HepG2 (cell line): ENCODE data around the gene ITPR1. TPM values are rescaled to one million over a fixed set of nuclear protein-coding genes. Genes with fewer than 3 reads are reported as not detected.

Source experiments
- ATAC-seq: fragments of 200-7000 bp; cut with Tn5 transposase; 3 replicates; pipeline ENCODE4 v1.9.1; 2020; ENCODE audit warnings: mild to moderate bottlenecking, moderate library complexity
- BruUV-seq: library from RNA; stranded (reverse); fragments of 400-500 nt; replicated peaks from 2 replicates; lab custom pipeline; 2021; lab: Mats Ljungman, UMichigan
- CTCF ChIA-PET: fragments of 300-600 bp; formaldehyde crosslinking; extraction: SDS; loops from one replicate; lab custom pipeline; 2021; ENCODE audit warnings: low total read pairs, inconsistent platforms, low intra/inter-chr PET ratio; lab: Yijun Ruan, JAX
- POLR2A ChIA-PET: fragments of 350-600 bp; sonication (Branson Sonifier 250); formaldehyde crosslinking; loops from one replicate; lab custom pipeline; 2020; ENCODE audit warnings: antibody characterized with exemption, inconsistent platforms; lab: Yijun Ruan, JAX
- DNase-seq: peaks from one replicate; pipeline ENCODE4 v3.0.0-alpha.2; 2015; ENCODE audit warnings: low spot score
- FAIRE-seq: peaks from 3 replicates; lab custom pipeline; 2011; peaks lifted over from hg19 to GRCh38; lab: Jason Lieb, UNC
- H2AFZ ChIP-seq: one replicate; pipeline ENCODE4 v1.6.1; 2011; ENCODE audit warnings: low read length, inconsistent platforms
- H3K27ac ChIP-seq: fragments of 300-600 bp; 3 replicates; pipeline ENCODE4 v1.8.0; 2011; ENCODE audit warnings: mixed run types, mild to moderate bottlenecking, mixed read lengths, low read length, inconsistent platforms; ENCODE audit not compliant: insufficient read depth; ENCODE audit errors: extremely low read length
- H3K27me3 ChIP-seq, 2 experiments: fragments of 200-600 bp in 1 of 2; 2 replicates in 1 of 2; 3 replicates in 1 of 2; pipeline versions ENCODE4 v1.6.0 to v1.8.0; 2011; ENCODE audit warnings: low read length in 2 of 2, mild to moderate bottlenecking in 2 of 2, moderate library complexity in 2 of 2, inconsistent platforms in 1 of 2; ENCODE audit not compliant: insufficient read depth in 2 of 2, control insufficient read depth in 1 of 2
- H3K36me3 ChIP-seq, 2 experiments: fragments of 200-600 bp in 1 of 2; replicated peaks in 1 of 2; 2 replicates in 1 of 2; 3 replicates in 1 of 2; pipeline versions ENCODE4 v1.5.1 to v1.8.0; 2011; ENCODE audit warnings: low read length in 2 of 2, inconsistent platforms in 1 of 2; ENCODE audit not compliant: insufficient read depth in 2 of 2, control insufficient read depth in 1 of 2
- H3K4me1 ChIP-seq: 2 replicates; pipeline ENCODE4 v1.5.1; 2012; ENCODE audit warnings: low read length, inconsistent platforms; ENCODE audit not compliant: insufficient read depth
- H3K4me2 ChIP-seq: 2 replicates; pipeline ENCODE4 v1.6.0; 2011; ENCODE audit warnings: low read depth, low read length, inconsistent platforms
- H3K4me3 ChIP-seq, 3 experiments: fragments of 200-600 bp in 1 of 3; sonication (generic), shearing (Covaris generic) in 1 of 3; replicated peaks in 1 of 3; 2 replicates each; pipeline ENCODE4 v1.5.1; 2011 to 2016; ENCODE audit warnings: low read length in 3 of 3, inconsistent platforms in 2 of 3, low read depth in 2 of 3, mild to moderate bottlenecking in 2 of 3, control low read depth in 1 of 3, mixed read lengths in 1 of 3; ENCODE audit not compliant: insufficient read depth in 1 of 3
- H3K79me2 ChIP-seq: one replicate; pipeline ENCODE4 v1.6.1; 2011; ENCODE audit warnings: low read length, inconsistent platforms; ENCODE audit not compliant: insufficient read depth
- H3K9ac ChIP-seq: 2 replicates; pipeline ENCODE4 v1.6.0; 2011; ENCODE audit warnings: mild to moderate bottlenecking, low read depth, low read length, inconsistent platforms; ENCODE audit not compliant: insufficient read depth
- H3K9me3 ChIP-seq: 2 replicates; pipeline ENCODE4 v1.5.1; 2012; ENCODE audit warnings: mild to moderate bottlenecking, low read length
- H4K20me1 ChIP-seq: 2 replicates; pipeline ENCODE4 v1.6.0; 2011; ENCODE audit warnings: inconsistent platforms, mild to moderate bottlenecking, low read length, moderate library complexity; ENCODE audit not compliant: insufficient read depth
- ATM ChIP-seq: fragments of 450-650 bp; IDR thresholded peaks from 2 replicates; pipeline ENCODE4 v1.7.1; 2017; ENCODE audit warnings: mild to moderate bottlenecking, borderline replicate concordance
- BRD4 ChIP-seq: sonication (generic); formaldehyde crosslinking; IDR thresholded peaks from 2 replicates; pipeline ENCODE4 v1.4.0; 2020; ENCODE audit warnings: missing genetic modification reagents
- GMEB2 ChIP-seq: IDR thresholded peaks from 2 replicates; pipeline ENCODE4 v1.6.1; 2016; ENCODE audit warnings: missing biosample characterization, missing genetic modification reagents, low read depth
- PHB2 ChIP-seq: fragments of 450-650 bp; IDR thresholded peaks from 2 replicates; pipeline ENCODE4 v1.6.1; 2018; ENCODE audit not compliant: partially characterized antibody
- PHF21A ChIP-seq: sonication (generic); formaldehyde crosslinking; IDR thresholded peaks from 2 replicates; pipeline ENCODE4 v1.5.0; 2020; ENCODE audit warnings: mild to moderate bottlenecking, missing genetic modification reagents
- ZFY ChIP-seq: sonication (generic); formaldehyde crosslinking; IDR thresholded peaks from 2 replicates; pipeline ENCODE4 v1.4.0; 2020; ENCODE audit warnings: missing genetic modification reagents
- ZNF383 ChIP-seq: sonication (generic); formaldehyde crosslinking; IDR thresholded peaks from 2 replicates; pipeline ENCODE4 v1.4.0; 2020; ENCODE audit warnings: missing genetic modification reagents, mild to moderate bottlenecking, borderline replicate concordance
- ZNF567 ChIP-seq: sonication (generic); formaldehyde crosslinking; IDR thresholded peaks from 2 replicates; pipeline ENCODE4 v1.8.1; 2023; ENCODE audit warnings: mild to moderate bottlenecking, missing genetic modification reagents, borderline replicate concordance
- WGBS: methylation state at CpG from one replicate; pipeline ENCODE4 v1.1.6; 2017; ENCODE audit warnings: low lambda C conversion rate; 5-methylcytosine and 5-hydroxymethylcytosine counted together
- in situ Hi-C: cut with HindIII; loops from 2 replicates; pipeline ENCODE4 v1.10.0; 2017; ENCODE audit warnings: low pct_unique_long_range_greater_than_20kb; ENCODE audit not compliant: extremely low pct_ligation_motif_present
- intact Hi-C: fragments of 100-400 bp; cut with micrococcal nuclease; formaldehyde crosslinking; loops from one replicate; pipeline ENCODE4 v1.10.0; 2022; ENCODE audit not compliant: unreplicated experiment
- polyA plus RNA-seq, 8 experiments: library from polyadenylated mRNA; depleted of rRNA in 3 of 8; stranded (reverse) in 7 of 8; unstranded in 1 of 8; fragments of >200 nt; fragmentation: Illumina TruSeq in 4 of 8; extraction: Trizol in 4 of 8; gene quantifications; 2 replicates each; pipeline versions ENCODE4 v1.2.1 to v1.2.3, GENCODE V29; 2011 to 2016; ENCODE audit warnings: low read depth in 4 of 8, missing spikeins in 1 of 8, mixed read lengths in 1 of 8; ENCODE audit not compliant: insufficient read depth in 1 of 8
- total RNA-seq, 5 experiments: library from RNA; depleted of rRNA; stranded (reverse); fragments of >200 nt; fragmentation: Illumina TruSeq; extraction: Trizol; gene quantifications; 2 replicates each; pipeline ENCODE4 v1.2.3, GENCODE V29; 2016; ENCODE audit warnings: low read depth in 1 of 5
- TF ChIP-seq, protein P1 (sequence below): sonication (generic); formaldehyde crosslinking; IDR thresholded peaks from 2 replicates; pipeline ENCODE4 v1.4.0; 2020; ENCODE audit warnings: missing genetic modification reagents, mild to moderate bottlenecking, borderline replicate concordance

Gene ITPR1
- total and polyA plus RNA-seq, 2 of the 13 experiments (the other 11 are each of a cell fraction or from before 2014, with no cell fraction given) = 10.0 to 11.4 TPM

- ChIA-PET CTCF (no interaction called here), POLR2A (no interaction called here)
- Histone ChIP-seq H3K4me1 (peaks cover 37% of the 10 kb centered on the region), H3K79me2 (no peaks in the 10 kb centered on the region), H4K20me1 (no peaks in the 10 kb centered on the region), H2AFZ (no peak overlapping the region), H3K27ac (no peak overlapping the region), H3K4me2 (no peak overlapping the region), H3K27me3 (no peaks in the 10 kb centered on the region), H3K36me3 (peaks cover 0 to 1% of the 10 kb centered on the region in 2 experiments; a peak in 1 of 5 replicates), H3K4me3 (no peak overlapping the region), H3K9me3 (no peaks in the 10 kb centered on the region), H3K9ac (no peak overlapping the region)
- no peak for DNase-seq
- in situ Hi-C loops = no loop called here
- intact Hi-C loops = no loop called here
- no peak for FAIRE-seq
- BruUV-seq = no TSS peak
- 93% methylated on average over 4 of the region's 4 CpGs for WGBS
- no peak for ATAC-seq
- TF ChIP-seq ZNF383 (CRISPR knock-in tag) (no peak), ATM (no peak), GMEB2 (CRISPR knock-in tag) (no peak), PHF21A (CRISPR knock-in tag) (no peak), PHB2 (no peak), BRD4 (CRISPR knock-in tag) (no peak), ZNF567 (CRISPR knock-in tag) (no peak), ZFY (CRISPR knock-in tag) (no peak)
- TF ChIP-seq, protein P1, sequence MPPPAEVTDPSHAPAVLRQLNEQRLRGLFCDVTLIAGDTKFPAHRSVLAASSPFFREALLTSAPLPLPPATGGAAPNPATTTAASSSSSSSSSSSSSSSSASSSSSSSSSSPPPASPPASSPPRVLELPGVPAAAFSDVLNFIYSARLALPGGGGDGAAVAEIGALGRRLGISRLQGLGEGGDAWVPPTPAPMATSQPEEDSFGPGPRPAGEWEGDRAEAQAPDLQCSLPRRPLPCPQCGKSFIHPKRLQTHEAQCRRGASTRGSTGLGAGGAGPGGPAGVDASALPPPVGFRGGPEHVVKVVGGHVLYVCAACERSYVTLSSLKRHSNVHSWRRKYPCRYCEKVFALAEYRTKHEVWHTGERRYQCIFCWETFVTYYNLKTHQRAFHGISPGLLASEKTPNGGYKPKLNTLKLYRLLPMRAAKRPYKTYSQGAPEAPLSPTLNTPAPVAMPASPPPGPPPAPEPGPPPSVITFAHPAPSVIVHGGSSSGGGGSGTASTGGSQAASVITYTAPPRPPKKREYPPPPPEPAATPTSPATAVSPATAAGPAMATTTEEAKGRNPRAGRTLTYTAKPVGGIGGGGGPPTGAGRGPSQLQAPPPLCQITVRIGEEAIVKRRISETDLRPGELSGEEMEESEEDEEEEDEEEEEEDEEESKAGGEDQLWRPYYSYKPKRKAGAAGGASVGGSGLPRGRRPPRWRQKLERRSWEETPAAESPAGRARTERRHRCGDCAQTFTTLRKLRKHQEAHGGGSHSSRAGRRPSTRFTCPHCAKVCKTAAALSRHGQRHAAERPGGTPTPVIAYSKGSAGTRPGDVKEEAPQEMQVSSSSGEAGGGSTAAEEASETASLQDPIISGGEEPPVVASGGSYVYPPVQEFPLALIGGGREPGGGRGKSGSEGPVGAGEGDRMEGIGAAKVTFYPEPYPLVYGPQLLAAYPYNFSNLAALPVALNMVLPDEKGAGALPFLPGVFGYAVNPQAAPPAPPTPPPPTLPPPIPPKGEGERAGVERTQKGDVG = no peak
Observed at GRCh38 chr3:4552811-4553210, 59.7 kb downstream of the ITPR1 start.
